Sigmoid colon (tissue), 7 donors: ENCODE measurements around the gene PAK2. TPM values are rescaled to one million over a fixed set of nuclear protein-coding genes. Genes with fewer than 3 reads are reported as not detected.
"Not testable (repeated sequence)": the region's sequence is repeated elsewhere in the genome, so short reads cannot be mapped to it uniquely, and the experiment has no call there.

Experiments used
- DNase-seq: peaks from one replicate; pipeline ENCODE4 v3.0.0-alpha.2; 2019
- H3K27ac ChIP-seq, 4 donors: fragments of 200-600 bp; sonication (generic); one replicate each; pipeline ENCODE4 v1.5.1; 2016 to 2019; ENCODE audit warnings: mild to moderate bottlenecking in 1 of 4
- H3K27me3 ChIP-seq, 3 donors: fragments of 200-600 bp; sonication (generic); one replicate each; pipeline ENCODE4 v1.5.1; 2019; ENCODE audit warnings: mild to moderate bottlenecking in 1 of 3
- H3K36me3 ChIP-seq, 4 donors: fragments of 200-600 bp; sonication (generic); one replicate each; pipeline ENCODE4 v1.5.1; 2016 to 2019
- H3K4me1 ChIP-seq, 4 donors: fragments of 200-600 bp; sonication (generic); one replicate each; pipeline ENCODE4 v1.5.1; 2017 to 2019
- H3K4me3 ChIP-seq, 4 donors: fragments of 200-600 bp; sonication (generic); one replicate each; pipeline ENCODE4 v1.5.1; 2017 to 2019; ENCODE audit warnings: mild to moderate bottlenecking in 2 of 4, moderate library complexity in 1 of 4
- H3K9me3 ChIP-seq, 4 donors: fragments of 200-600 bp in 3 of 4; sonication (generic) in 3 of 4; one replicate each; pipeline versions ENCODE4 v1.5.1 to v1.6.1; 2013 to 2019
- EP300 ChIP-seq, 4 donors: sonication (generic); formaldehyde crosslinking; IDR thresholded peaks; one replicate each; pipeline ENCODE4 v1.6.1; 2017; ENCODE audit warnings: antibody characterized with exemption in 4 of 4
- POLR2A ChIP-seq, 2 donors: fragments of 450-650 bp; IDR thresholded peaks; one replicate each; pipeline ENCODE4 v1.6.1; 2016; ENCODE audit warnings: antibody characterized with exemption in 2 of 2, mild to moderate bottlenecking in 2 of 2, moderate library complexity in 2 of 2
- POLR2AphosphoS5 ChIP-seq, 4 donors: sonication (generic); formaldehyde crosslinking; IDR thresholded peaks; one replicate each; pipeline ENCODE4 v1.6.1; 2017; ENCODE audit warnings: antibody characterized with exemption in 4 of 4
- WGBS, 2 donors: extraction: QIAGEN DNeasy Blood & Tissue Kit; methylation state at CpG; one replicate each; pipeline ENCODE4 v1.1.7; 2013; 5-methylcytosine and 5-hydroxymethylcytosine counted together
- intact Hi-C: fragments of 100-400 bp; cut with DNase I; formaldehyde crosslinking; loops from one replicate; pipeline ENCODE4 v1.15.1; 2023
- polyA plus RNA-seq, 3 donors: library from polyadenylated mRNA; stranded (reverse); fragments of 200-250 nt; gene quantifications; one replicate each; pipeline ENCODE4 v1.2.3, GENCODE V29; 2013
- total RNA-seq, 4 donors: library from RNA; depleted of rRNA; stranded (reverse); fragments of >200 nt; gene quantifications; one replicate each; pipeline ENCODE4 v1.1.0, GENCODE V29; 2016
- TF ChIP-seq, protein P1 (sequence below), 4 experiments: fragments of 450-650 bp in 3 of 4; fragments of 200-600 bp in 1 of 4; IDR thresholded peaks; one replicate each; pipeline ENCODE4 v1.5.1; 2016 to 2019; ENCODE audit warnings: antibody characterized with exemption in 4 of 4, mild to moderate bottlenecking in 3 of 4, moderate library complexity in 2 of 4
- donor health status: healthy with polysubstance abuse.
- donor health status: Bipolar disorder and iron deficiency.
- donor health status: healthy.

Gene PAK2
- total and polyA plus RNA-seq, 7 donors: 22.8 to 44.6 (median 35.5) TPM

DNA sequence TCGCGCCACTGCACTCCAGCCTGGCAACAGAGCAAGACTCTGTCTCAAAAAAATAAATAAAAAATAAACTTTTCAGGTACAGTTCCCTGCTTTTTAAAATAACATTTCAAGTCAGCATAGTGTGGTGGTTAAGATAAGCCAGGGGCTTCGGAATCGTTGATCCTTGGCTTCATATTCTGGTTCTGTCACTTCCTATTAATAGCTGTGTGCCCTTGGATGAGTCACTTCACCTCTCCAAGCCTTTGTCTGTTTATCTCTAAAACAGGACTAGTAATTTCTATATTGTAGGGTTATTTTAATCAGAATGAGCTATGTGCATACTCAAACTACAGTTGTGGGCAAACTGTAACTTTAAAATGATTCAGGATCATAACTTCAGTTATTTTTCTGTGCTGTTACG lies 74.2 kb downstream of the PAK2 start:
- H3K27ac ChIP-seq: no peak overlapping the region
- no peak for DNase-seq
- 93 to 95% methylated on average over 5 of the region's 5 CpGs for WGBS, 2 donors
- H3K9me3 ChIP-seq: no peaks in the 10 kb centered on the region
- H3K27me3 ChIP-seq: no peaks in the 10 kb centered on the region
- no peaks in the 10 kb centered on the region for H3K4me1 ChIP-seq
- TF ChIP-seq, protein P1, sequence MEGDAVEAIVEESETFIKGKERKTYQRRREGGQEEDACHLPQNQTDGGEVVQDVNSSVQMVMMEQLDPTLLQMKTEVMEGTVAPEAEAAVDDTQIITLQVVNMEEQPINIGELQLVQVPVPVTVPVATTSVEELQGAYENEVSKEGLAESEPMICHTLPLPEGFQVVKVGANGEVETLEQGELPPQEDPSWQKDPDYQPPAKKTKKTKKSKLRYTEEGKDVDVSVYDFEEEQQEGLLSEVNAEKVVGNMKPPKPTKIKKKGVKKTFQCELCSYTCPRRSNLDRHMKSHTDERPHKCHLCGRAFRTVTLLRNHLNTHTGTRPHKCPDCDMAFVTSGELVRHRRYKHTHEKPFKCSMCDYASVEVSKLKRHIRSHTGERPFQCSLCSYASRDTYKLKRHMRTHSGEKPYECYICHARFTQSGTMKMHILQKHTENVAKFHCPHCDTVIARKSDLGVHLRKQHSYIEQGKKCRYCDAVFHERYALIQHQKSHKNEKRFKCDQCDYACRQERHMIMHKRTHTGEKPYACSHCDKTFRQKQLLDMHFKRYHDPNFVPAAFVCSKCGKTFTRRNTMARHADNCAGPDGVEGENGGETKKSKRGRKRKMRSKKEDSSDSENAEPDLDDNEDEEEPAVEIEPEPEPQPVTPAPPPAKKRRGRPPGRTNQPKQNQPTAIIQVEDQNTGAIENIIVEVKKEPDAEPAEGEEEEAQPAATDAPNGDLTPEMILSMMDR (IDR thresholded peaks at IDR 0.05): no peak
- TF ChIP-seq EP300 (IDR thresholded peaks at IDR 0.05): no peak
- no peak for TF ChIP-seq POLR2A (IDR thresholded peaks at IDR 0.05)
- no peak for TF ChIP-seq POLR2AphosphoS5 (IDR thresholded peaks at IDR 0.05)
- no peak overlapping the region for H3K4me3 ChIP-seq
- intact Hi-C loops: no loop called here
- H3K36me3 ChIP-seq: peaks cover 15 to 88% (median 27%) of the 10 kb centered on the region in 4 donors

DNA sequence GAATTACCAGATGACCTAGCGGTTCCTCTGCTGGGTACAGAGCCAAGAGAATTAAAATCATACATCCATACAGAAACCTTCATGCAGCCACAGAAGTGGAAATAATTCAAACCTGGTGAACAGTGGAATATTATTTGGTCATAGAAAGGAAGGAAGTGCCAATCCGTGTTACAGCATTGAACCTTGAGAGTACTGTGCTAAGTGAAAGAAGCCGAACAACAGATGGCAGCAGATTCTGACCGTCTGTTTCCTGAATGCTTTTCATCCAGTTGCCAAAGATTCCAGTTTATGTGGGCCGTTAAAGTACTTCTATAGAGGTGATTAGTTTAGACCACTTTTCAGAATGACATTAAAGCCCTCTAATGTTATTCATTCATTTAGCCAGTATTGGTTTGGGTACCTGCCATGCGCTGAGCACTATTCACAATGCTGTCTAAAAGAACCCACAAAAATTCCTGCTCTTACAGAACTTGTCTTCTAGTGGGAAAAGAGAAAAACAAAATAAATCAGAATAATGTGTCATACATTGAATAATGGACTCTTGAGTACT lies 82.2 kb downstream of the PAK2 start:
- Histone ChIP-seq H3K4me3 (no peak overlapping the region), H3K36me3 (peaks cover 30 to 94% (median 54%) of the 10 kb centered on the region in 4 donors), H3K9me3 (no peaks in the 10 kb centered on the region), H3K4me1 (no peaks in the 10 kb centered on the region), H3K27ac (no peak overlapping the region), H3K27me3 (no peaks in the 10 kb centered on the region)
- WGBS, 2 donors: 93 to 94% methylated on average over 6 of the region's 6 CpGs
- DNase-seq: no peak
- intact Hi-C loops: no loop called here
- TF ChIP-seq, protein P1 (IDR thresholded peaks at IDR 0.05): no peak
- no peak for TF ChIP-seq POLR2AphosphoS5 (IDR thresholded peaks at IDR 0.05)
- TF ChIP-seq POLR2A (IDR thresholded peaks at IDR 0.05): no peak
- no peak for TF ChIP-seq EP300 (IDR thresholded peaks at IDR 0.05)

DNA sequence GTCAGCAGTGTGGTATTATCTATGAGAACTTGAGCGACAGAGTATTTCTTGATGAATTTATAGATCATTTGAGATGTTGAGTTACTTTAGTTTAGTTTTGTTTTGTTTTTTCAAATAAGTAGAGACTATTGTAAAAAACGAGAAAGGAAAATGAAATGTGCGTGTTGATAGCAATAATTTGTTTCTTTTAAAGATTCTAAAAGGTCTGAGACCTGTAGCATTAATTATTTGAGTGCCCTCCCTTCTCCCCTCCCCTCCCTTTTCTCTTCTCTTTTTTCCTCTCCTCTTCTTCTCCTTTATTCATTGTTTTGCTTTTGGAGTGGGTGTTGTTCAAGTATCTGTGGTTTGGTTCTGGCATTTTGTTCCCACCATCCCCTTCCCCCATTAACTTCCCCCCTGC lies 90.0 kb downstream of the PAK2 start:
- H3K27ac ChIP-seq, H3K4me1 ChIP-seq, H3K9me3 ChIP-seq, H3K4me3 ChIP-seq, intact Hi-C loops, H3K27me3 ChIP-seq, DNase-seq: not testable (repeated sequence)
- H3K36me3 ChIP-seq: peaks cover 0 to 74% (median 8%) of the 10 kb centered on the region in 4 donors
- 94 to 96% methylated on average over 3 of the region's 3 CpGs for WGBS, 2 donors

DNA sequence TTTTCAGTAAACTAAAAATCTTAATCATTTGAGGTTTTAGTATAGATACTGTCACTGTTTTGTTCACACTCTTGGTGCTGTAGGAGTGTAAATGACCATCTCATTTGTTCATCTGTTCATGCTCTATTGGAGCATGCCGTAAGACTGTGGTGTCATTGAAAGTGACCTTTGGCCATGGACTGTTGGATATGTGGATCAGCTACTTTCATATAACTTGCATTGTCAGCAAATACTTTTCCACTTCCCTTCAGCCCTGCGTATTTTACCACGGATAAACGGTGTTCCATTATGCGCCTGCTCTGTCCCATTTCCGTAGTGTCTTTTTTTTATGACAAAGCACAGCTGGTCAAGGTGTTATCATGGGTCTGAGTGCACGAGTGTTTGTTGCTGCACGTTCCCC lies 95.4 kb downstream of the PAK2 start:
- intact Hi-C loops: no loop called here
- no peak overlapping the region for H3K4me3 ChIP-seq
- no peak for TF ChIP-seq POLR2AphosphoS5 (IDR thresholded peaks at IDR 0.05)
- TF ChIP-seq, protein P1 (IDR thresholded peaks at IDR 0.05): no peak
- no peak for TF ChIP-seq POLR2A (IDR thresholded peaks at IDR 0.05)
- TF ChIP-seq EP300 (IDR thresholded peaks at IDR 0.05): no peak
- H3K9me3 ChIP-seq: no peaks in the 10 kb centered on the region
- H3K27ac ChIP-seq: no peak overlapping the region
- H3K27me3 ChIP-seq: no peaks in the 10 kb centered on the region
- WGBS, 2 donors: 63 to 68% methylated on average over 8 of the region's 8 CpGs
- no peaks in the 10 kb centered on the region for H3K4me1 ChIP-seq
- DNase-seq: no peak
- peaks cover 0 to 23% (median 3%) of the 10 kb centered on the region in 4 donors for H3K36me3 ChIP-seq

DNA sequence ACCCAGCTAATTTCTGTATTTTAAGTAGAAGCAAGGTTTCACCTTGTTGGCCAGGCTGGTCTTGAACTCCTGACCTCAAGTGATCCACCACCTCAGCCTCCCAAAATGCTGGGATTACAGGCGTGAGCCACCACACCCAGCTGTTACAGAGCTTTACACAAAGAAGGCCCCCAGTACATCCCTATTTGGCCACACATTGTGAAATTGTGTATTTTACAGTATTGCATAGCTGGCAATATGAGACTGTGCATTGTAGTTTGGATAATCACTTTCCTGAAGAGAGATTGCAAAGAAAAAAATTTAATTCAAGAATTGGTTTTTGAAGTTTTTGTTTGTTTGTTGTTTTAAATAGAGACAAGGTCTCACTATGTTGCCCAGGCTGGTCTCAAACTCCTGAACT lies 97.0 kb downstream of the PAK2 start:
- H3K4me1 ChIP-seq, DNase-seq, H3K27me3 ChIP-seq, H3K27ac ChIP-seq, intact Hi-C loops, H3K36me3 ChIP-seq, H3K4me3 ChIP-seq, H3K9me3 ChIP-seq: not testable (repeated sequence)
- 82 to 83% methylated on average over 1 of the region's 1 CpG for WGBS, 2 donors

DNA sequence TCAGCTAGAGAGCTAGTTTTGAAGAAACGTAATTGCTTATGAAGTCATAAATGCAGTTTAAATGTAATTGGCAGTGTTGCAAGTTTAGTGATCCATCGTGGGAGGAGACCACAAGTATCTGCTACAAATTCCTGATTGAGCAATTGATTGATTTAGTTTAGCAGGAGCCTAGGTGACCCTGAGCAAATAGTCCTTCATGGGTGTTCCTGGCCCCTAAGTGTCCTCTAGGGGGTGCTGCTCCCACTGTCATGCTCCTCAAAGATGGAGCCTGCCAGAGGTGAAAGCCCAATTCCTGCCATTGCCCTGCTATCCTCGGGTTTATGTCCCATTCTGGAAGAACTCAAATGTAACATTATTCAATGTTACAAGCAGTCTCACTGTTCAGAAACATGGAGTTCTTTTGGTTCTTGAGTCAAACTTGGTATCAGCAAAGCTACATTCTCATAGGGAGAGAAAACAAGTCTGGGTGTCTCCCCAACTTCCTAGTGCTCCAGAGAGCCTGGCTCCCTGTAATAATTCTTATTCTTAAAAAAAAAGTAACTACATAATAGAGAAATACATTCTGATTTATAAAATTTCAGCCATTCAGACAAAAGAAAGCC lies 98.3 kb downstream of the PAK2 start:
- Histone ChIP-seq H3K9me3 (no peaks in the 10 kb centered on the region), H3K4me3 (no peak overlapping the region), H3K27ac (no peak overlapping the region), H3K36me3 (no peaks in the 10 kb centered on the region), H3K27me3 (no peaks in the 10 kb centered on the region), H3K4me1 (no peaks in the 10 kb centered on the region)
- peak; percentile 71 for DNase-seq
- WGBS, 2 donors: 36 to 49% methylated on average over 3 of the region's 3 CpGs
- intact Hi-C loops: loop anchor here (2.0 kb wide), 1 partner anchor 131 kb away; the partner anchor contains the start of gene PIGZ
- TF ChIP-seq POLR2A (IDR thresholded peaks at IDR 0.05) (no peak), POLR2AphosphoS5 (IDR thresholded peaks at IDR 0.05) (peak in 1 of 4 donors; percentile 15), EP300 (IDR thresholded peaks at IDR 0.05) (no peak)
- TF ChIP-seq, protein P1 (IDR thresholded peaks at IDR 0.05): peak; percentile 48 to 77 (median 52)

DNA sequence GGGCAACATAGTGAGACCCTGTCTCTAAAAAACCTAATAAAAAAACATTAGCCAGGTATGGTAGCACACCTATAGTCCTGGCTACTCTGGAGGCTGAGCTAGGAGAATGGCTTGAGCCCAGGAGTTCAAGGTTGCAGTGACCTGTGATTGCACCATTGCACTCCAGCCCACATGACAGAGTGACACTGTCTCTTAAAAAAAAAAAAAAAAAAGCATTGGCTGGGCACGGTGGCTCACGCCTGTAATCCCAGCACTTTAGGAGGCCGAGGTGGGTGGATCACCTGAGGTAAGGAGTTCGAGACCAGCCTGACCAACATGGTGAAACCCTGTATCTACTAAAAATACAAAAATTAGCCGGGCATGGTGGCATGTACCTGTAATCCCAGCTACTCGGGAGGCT lies 99.7 kb downstream of the PAK2 start:
- intact Hi-C loops: loop anchor here (2.0 kb wide), 1 partner anchor 129 kb away; the partner anchor contains the start of gene PIGZ
- not testable (repeated sequence) for H3K36me3 ChIP-seq, H3K27me3 ChIP-seq, H3K9me3 ChIP-seq, H3K4me3 ChIP-seq, H3K4me1 ChIP-seq, H3K27ac ChIP-seq, DNase-seq
- 90% methylated on average over 6 of the region's 6 CpGs for WGBS, 2 donors
